ENCODE measurements around the gene PRSS27. TPM values are rescaled to one million over a fixed set of nuclear protein-coding genes. Genes with fewer than 3 reads are reported as not detected.

PRSS27 gene
- total and polyA plus RNA-seq, 2 of the 4 experiments (the other 2 are of a cell fraction) = under 0.01 to 0.58 TPM

DNA sequence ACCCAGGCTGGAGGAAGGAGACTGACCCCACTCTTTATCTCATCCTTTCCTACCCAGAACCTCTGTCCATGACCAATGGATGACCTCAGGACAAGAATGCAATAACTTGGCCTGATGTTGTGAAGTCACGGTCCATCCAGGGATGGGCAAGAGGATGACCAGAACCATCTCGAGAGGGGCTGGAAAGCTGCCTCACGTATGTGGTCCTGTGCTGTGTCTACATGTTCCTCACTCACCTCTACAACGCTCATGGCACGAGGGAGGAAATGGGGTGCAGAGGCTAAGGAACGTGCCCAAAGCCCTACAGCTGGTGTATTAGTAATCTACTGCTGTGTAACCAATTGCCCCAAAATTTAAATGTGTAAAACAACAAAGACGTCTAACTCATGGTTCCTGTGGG lies 45.0 kb downstream of the PRSS27 start:
- no peak overlapping the region for H2AK9ac ChIP-seq (replicated peaks; ENCODE audit: low read depth, low read length, poor library complexity)
- DNase-seq = no peak
- no TSS peak for BruUV-seq (replicated peaks)
- in situ Hi-C loops (cut with MboI; ENCODE audit: low sequenced_read_pairs) = no loop called here
- ChIA-PET POLR2A (ENCODE audit: unreplicated experiment) (no interaction called here), CTCF (no interaction called here)
- dilution Hi-C loops (cut with HindIII; ENCODE audit: low sequenced_read_pairs, unreplicated experiment) = no loop called here
- no peak overlapping the region for H3K27ac ChIP-seq (ENCODE audit: insufficient read depth, low read length)
- H3K4me2 ChIP-seq (ENCODE audit: low read depth, low read length) = no peak overlapping the region
- H3K23ac ChIP-seq (ENCODE audit: low read depth, low read length) = no peak overlapping the region
- no peak overlapping the region for H4K91ac ChIP-seq (ENCODE audit: insufficient read depth, low read depth, low read length)
- peaks cover 2% of the 10 kb centered on the region; the same call in 1 of the 2 replicates for H3K4me1 ChIP-seq (ENCODE audit: control insufficient read depth, insufficient read depth, low read length)
- H3K18ac ChIP-seq (ENCODE audit: low read depth, low read length) = no peak overlapping the region
- H3K27me3 ChIP-seq (ENCODE audit: control insufficient read depth, insufficient read depth, low read length) = no peaks in the 10 kb centered on the region
- H2BK20ac ChIP-seq (ENCODE audit: low read depth, low read length) = no peak overlapping the region
- H3K14ac ChIP-seq (replicated peaks; ENCODE audit: low read depth, low read length) = no peak overlapping the region
- no peaks in the 10 kb centered on the region for H3K36me3 ChIP-seq (ENCODE audit: control insufficient read depth, insufficient read depth, low read length)
- H4K8ac ChIP-seq (ENCODE audit: low read depth in 2 of 2, low read length in 2 of 2) = no peak overlapping the region
- H2AFZ ChIP-seq (replicated peaks; ENCODE audit: low read length, poor library complexity) = no peak overlapping the region
- no peak for ATAC-seq (ENCODE audit: low read depth)
- H3K9me3 ChIP-seq (ENCODE audit: control insufficient read depth, insufficient read depth, low read length) = no peaks in the 10 kb centered on the region
- H3K9me1 ChIP-seq (ENCODE audit: insufficient read depth, low read length) = peaks cover 8% of the 10 kb centered on the region
- H3K56ac ChIP-seq (ENCODE audit: extremely low read depth, insufficient read depth, low read length) = no peak overlapping the region
- H4K5ac ChIP-seq (ENCODE audit: low read depth, low read length) = no peak overlapping the region
- no peak overlapping the region for H3K9ac ChIP-seq (ENCODE audit: low read depth, low read length)
- H2AK5ac ChIP-seq (ENCODE audit: low read depth, low read length) = no peak overlapping the region
- H2BK15ac ChIP-seq (ENCODE audit: low read depth, low read length) = no peak overlapping the region
- H3K79me1 ChIP-seq (ENCODE audit: low read depth in 1 of 2, low read length in 2 of 2) = peaks cover 11 to 19% of the 10 kb centered on the region in 2 experiments
- WGBS, 2 experiments (ENCODE audit: extremely low coverage in 2 of 2, insufficient read length in 1 of 2) = 91% methylated on average over 3 of the region's 7 CpGs; no CpG with 5 or more reads in 1 of the 2 experiments
- TF ChIP-seq SMC3 (IDR thresholded peaks at IDR 0.05; ENCODE audit: low read depth, low read length) = no peak
- no peak for TF ChIP-seq CEBPB (IDR thresholded peaks at IDR 0.05; ENCODE audit: low read depth, low read length)
- no peak for TF ChIP-seq RFX5 (IDR thresholded peaks at IDR 0.05; ENCODE audit: low read depth, low read length)
- TF ChIP-seq, protein P1, sequence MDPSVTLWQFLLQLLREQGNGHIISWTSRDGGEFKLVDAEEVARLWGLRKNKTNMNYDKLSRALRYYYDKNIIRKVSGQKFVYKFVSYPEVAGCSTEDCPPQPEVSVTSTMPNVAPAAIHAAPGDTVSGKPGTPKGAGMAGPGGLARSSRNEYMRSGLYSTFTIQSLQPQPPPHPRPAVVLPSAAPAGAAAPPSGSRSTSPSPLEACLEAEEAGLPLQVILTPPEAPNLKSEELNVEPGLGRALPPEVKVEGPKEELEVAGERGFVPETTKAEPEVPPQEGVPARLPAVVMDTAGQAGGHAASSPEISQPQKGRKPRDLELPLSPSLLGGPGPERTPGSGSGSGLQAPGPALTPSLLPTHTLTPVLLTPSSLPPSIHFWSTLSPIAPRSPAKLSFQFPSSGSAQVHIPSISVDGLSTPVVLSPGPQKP (IDR thresholded peaks at IDR 0.05; ENCODE audit: borderline replicate concordance, low read depth, low read length) = no peak
- no peak for TF ChIP-seq MAFK (IDR thresholded peaks at IDR 0.05; ENCODE audit: low read depth, low read length)
- no peak for TF ChIP-seq NFE2L2 (IDR thresholded peaks at IDR 0.05; ENCODE audit: low read depth, low read length)
- no peak for TF ChIP-seq FOS (IDR thresholded peaks at IDR 0.05; ENCODE audit: low read depth, low read length)
- TF ChIP-seq POLR2A (IDR thresholded peaks at IDR 0.05; ENCODE audit: low read depth, low read length) = no peak
- TF ChIP-seq CHD1 (IDR thresholded peaks at IDR 0.05; ENCODE audit: low read depth, low read length) = no peak
- TF ChIP-seq, protein P2, sequence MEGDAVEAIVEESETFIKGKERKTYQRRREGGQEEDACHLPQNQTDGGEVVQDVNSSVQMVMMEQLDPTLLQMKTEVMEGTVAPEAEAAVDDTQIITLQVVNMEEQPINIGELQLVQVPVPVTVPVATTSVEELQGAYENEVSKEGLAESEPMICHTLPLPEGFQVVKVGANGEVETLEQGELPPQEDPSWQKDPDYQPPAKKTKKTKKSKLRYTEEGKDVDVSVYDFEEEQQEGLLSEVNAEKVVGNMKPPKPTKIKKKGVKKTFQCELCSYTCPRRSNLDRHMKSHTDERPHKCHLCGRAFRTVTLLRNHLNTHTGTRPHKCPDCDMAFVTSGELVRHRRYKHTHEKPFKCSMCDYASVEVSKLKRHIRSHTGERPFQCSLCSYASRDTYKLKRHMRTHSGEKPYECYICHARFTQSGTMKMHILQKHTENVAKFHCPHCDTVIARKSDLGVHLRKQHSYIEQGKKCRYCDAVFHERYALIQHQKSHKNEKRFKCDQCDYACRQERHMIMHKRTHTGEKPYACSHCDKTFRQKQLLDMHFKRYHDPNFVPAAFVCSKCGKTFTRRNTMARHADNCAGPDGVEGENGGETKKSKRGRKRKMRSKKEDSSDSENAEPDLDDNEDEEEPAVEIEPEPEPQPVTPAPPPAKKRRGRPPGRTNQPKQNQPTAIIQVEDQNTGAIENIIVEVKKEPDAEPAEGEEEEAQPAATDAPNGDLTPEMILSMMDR (conservative IDR thresholded peaks at IDR 0.05; ENCODE audit: low read depth, low read length) = no peak
- TF ChIP-seq BHLHE40 (IDR thresholded peaks at IDR 0.05; ENCODE audit: low read depth, low read length) = no peak
- no peak for TF ChIP-seq RCOR1 (IDR thresholded peaks at IDR 0.05; ENCODE audit: insufficient replicate concordance, low read length)
- no peak for TF ChIP-seq MAZ (IDR thresholded peaks at IDR 0.05; ENCODE audit: borderline replicate concordance, low read depth, low read length)
- no peak for TF ChIP-seq MXI1 (IDR thresholded peaks at IDR 0.05; ENCODE audit: borderline replicate concordance, low read depth, low read length)
- TF ChIP-seq, protein P3, sequence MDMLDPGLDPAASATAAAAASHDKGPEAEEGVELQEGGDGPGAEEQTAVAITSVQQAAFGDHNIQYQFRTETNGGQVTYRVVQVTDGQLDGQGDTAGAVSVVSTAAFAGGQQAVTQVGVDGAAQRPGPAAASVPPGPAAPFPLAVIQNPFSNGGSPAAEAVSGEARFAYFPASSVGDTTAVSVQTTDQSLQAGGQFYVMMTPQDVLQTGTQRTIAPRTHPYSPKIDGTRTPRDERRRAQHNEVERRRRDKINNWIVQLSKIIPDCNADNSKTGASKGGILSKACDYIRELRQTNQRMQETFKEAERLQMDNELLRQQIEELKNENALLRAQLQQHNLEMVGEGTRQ (IDR thresholded peaks at IDR 0.05; ENCODE audit: low read depth, low read length) = no peak
- no peak for TF ChIP-seq RAD21 (IDR thresholded peaks at IDR 0.05; ENCODE audit: low read length)
- intact Hi-C loops (cut with micrococcal nuclease) = no loop called here
- no peak overlapping the region for H2BK5ac ChIP-seq (ENCODE audit: low read depth, low read length, poor library complexity, severe bottlenecking)
- H3K4ac ChIP-seq (ENCODE audit: low read depth, low read length) = no peak overlapping the region
- no peak overlapping the region for H3K4me3 ChIP-seq (ENCODE audit: insufficient read depth, low read depth, low read length)
- no peak overlapping the region for H2BK120ac ChIP-seq (ENCODE audit: low read depth, low read length)
- H4K20me1 ChIP-seq (ENCODE audit: insufficient read depth, low read length) = 0 out of 2 replicates have a peak, but pooled peaks cover 4% of the 10 kb centered on the region
